Ectodermal cell (in vitro differentiated cells): ENCODE results near the gene CDC25C. TPM values are rescaled to one million over a fixed set of nuclear protein-coding genes. Genes with fewer than 3 reads are reported as not detected.
A peak's percentile ranks its signal among the peaks of the same experiment; 100 is the strongest.

Experiments
- H3K27ac ChIP-seq: 2 replicates; pipeline ENCODE4 v1.7.0; 2013; ENCODE audit warnings: mild to moderate bottlenecking, low read depth, low read length; ENCODE audit not compliant: insufficient read depth, poor library complexity, severe bottlenecking
- H3K27me3 ChIP-seq: 2 replicates; pipeline ENCODE4 v1.7.0; 2013; ENCODE audit warnings: mild to moderate bottlenecking, low read length; ENCODE audit not compliant: insufficient read depth, control insufficient read depth, poor library complexity, severe bottlenecking
- H3K36me3 ChIP-seq: one replicate; pipeline ENCODE4 v1.7.0; 2013; ENCODE audit warnings: low read length; ENCODE audit not compliant: control insufficient read depth, insufficient read depth
- H3K4me1 ChIP-seq: one replicate; pipeline ENCODE4 v1.7.0; 2013; ENCODE audit warnings: low read length; ENCODE audit not compliant: control insufficient read depth, insufficient read depth
- H3K4me3 ChIP-seq: 2 replicates; pipeline ENCODE4 v1.7.0; 2013; ENCODE audit warnings: low read depth, low read length, control low read depth; ENCODE audit not compliant: insufficient read depth
- H3K9me3 ChIP-seq: 2 replicates; pipeline ENCODE4 v1.7.0; 2013; ENCODE audit warnings: mild to moderate bottlenecking, low read length, moderate library complexity; ENCODE audit not compliant: control insufficient read depth
- WGBS, 2 experiments: methylation state at CpG; one replicate each; pipeline ENCODE4 v1.1.7; 2013; ENCODE audit warnings: missing lambda C conversion rate in 2 of 2; 5-methylcytosine and 5-hydroxymethylcytosine counted together
- polyA plus RNA-seq, 4 experiments: library from polyadenylated mRNA; stranded (reverse); fragments of 50-300 nt; gene quantifications; one replicate each; pipeline ENCODE4 v1.2.3, GENCODE V29; 2013

Gene CDC25C
- polyA plus RNA-seq (2013, experiment 1 of 4) = 25.1 TPM
- 22.5 TPM for polyA plus RNA-seq (2013, experiment 2 of 4)
- polyA plus RNA-seq (2013, experiment 3 of 4) = 20.9 TPM
- polyA plus RNA-seq (2013, experiment 4 of 4) = 20.8 TPM

DNA sequence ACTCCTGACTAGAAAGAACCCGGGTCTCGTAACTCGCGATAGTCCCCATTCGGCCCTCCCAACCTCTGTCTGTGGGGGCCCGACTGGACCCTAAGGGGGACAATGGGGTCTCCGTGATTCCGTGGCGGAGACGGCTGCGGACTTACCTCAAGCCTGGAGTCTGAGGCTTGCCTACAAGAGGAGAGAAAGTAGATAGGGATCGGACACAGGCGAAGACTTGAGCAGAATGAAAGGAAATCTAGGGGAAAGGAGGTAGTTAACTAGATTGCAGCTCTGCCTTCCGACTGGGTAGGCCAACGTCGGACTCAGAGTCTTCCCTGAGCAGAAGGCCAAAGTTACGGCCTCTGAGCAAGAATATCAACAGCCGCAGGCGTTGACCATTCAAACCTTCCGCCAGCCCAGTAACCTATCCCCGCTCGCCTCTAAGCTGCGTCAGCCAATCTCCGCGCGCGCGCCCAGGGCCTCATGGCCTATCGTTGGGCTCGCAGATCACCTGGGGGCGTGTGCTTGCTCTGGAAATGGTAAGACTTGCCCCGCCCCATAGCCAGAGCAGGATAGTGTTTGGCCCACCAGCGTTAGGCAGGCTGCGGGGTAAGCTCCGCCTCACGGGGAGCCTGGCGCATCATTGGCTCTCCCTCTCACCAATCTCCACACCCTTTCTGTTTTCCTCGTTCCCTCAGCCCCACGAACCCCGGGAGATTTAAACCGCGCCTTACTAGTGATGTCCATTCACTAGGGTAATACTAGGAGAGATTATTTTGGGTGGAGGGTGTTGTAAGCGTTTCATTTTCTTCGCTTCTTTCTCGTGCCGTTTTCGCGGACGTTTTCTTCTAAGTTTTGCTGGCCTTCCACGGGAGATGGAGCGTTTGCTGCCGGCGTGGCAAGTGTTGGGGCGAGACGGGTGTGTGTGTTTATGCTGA lies at the start of gene CDC25C:
TSS of gene CDC25C (minus strand) at position 356 of the 920 bp plus-strand sequence. CDS start 624 bp downstream, outside the sequence.
- Histone ChIP-seq H3K4me3 (peak within 1 kb of the TSS; percentile 81), H3K36me3 (peaks cover 3% of the 10 kb centered on the region), H3K4me1 (peaks cover 7% of the 10 kb centered on the region), H3K9me3 (no peaks in the 10 kb centered on the region), H3K27me3 (no peaks in the 10 kb centered on the region), H3K27ac (no peak within 1 kb of the TSS)
- 1% methylated on average over 55 of the region's 55 CpGs for WGBS, 2 experiments

DNA sequence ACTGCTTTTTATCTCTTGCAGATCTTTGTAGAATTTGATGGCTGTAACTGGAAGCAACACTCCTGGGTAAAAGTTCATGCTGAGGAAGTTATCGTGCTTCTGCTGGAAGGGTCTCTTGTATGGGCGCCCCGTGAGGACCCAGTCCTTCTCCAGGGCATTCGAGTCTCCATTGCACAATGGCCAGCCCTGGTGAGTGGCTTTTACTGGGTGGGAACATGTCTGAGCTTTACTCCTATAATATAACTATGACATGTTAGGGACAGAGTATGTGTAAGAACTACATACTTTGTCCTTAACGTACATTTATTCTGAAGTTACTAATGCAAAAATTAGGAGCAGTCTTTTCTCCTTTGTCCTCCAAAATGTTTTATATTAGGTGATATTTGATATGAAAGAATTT lies 41.0 kb upstream of the CDC25C start:
- Histone ChIP-seq H3K9me3 (no peaks in the 10 kb centered on the region), H3K4me3 (no peak overlapping the region), H3K27me3 (no peaks in the 10 kb centered on the region), H3K4me1 (no peaks in the 10 kb centered on the region), H3K27ac (no peak overlapping the region), H3K36me3 (peaks cover 11% of the 10 kb centered on the region)
- 85 to 86% methylated on average over 4 to 5 of the region's 5 CpGs for WGBS, 2 experiments

DNA sequence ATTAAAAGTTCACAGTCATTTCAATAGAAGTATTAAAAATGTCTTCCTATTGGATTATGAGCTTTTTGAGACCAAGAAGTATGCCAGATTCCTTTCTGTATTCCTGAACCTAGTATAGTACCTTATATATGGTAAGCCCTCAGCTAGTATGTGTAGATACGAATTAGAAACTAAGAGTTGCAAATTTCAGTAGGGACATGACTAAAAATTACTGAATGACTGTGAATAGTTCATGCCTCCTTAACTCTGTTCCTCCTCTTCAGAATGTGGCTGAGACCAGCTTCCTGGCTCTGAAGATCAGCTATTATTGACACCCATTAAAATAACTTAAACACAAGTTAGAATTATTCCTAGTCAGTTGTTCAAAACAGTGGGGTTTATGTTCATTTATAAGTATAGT lies 40.6 kb upstream of the CDC25C start:
- 75 to 95% methylated on average over 1 of the region's 1 CpG for WGBS, 2 experiments
- peaks cover 7% of the 10 kb centered on the region for H3K36me3 ChIP-seq
- no peaks in the 10 kb centered on the region for H3K9me3 ChIP-seq
- no peaks in the 10 kb centered on the region for H3K4me1 ChIP-seq
- H3K27ac ChIP-seq = no peak overlapping the region
- H3K4me3 ChIP-seq = no peak overlapping the region
- no peaks in the 10 kb centered on the region for H3K27me3 ChIP-seq

DNA sequence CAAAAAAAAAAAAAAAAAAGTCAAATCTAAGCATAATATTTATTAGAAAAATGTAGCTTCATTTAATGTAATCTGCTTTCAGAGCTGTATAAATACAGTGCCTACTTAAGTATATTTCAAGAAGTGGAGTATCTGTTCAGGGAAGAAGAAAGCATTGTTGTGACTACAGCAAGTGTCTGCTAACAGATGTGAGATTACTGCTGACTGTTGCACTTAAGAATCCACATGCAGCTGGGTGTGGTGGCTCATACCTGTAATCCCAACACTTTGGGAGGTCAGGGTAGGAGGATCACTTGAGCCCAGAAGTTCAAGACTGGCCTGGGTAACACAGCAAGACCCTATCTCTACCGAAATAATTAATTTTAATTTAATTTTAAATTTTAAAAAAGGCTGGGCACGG lies 39.9 kb upstream of the CDC25C start:
- Histone ChIP-seq H3K4me1 (no peaks in the 10 kb centered on the region), H3K36me3 (no peaks in the 10 kb centered on the region), H3K27ac (no peak overlapping the region), H3K27me3 (no peaks in the 10 kb centered on the region), H3K9me3 (no peaks in the 10 kb centered on the region), H3K4me3 (no peak overlapping the region)
- WGBS, 2 experiments = 88 to 94% methylated on average over 1 to 2 of the region's 2 CpGs

DNA sequence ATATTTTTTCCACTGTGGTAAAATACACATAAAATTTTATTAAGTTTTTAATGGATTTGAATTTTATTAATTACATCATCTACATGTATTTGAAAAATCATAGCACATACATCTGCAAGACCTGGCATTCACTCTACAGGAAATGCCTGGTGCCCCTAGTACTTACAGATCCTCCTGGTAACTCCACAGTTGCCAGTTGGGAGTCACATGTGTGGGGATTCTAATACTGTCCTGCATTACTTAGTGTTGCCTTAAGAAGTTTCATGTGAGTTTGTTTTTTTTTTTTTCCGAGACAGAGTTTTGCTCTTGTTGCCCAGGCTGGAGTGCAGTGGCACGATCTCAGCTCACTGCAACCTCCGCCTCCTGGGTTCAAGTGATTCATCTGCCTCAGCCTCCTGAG lies 38.9 kb upstream of the CDC25C start:
- Histone ChIP-seq H3K9me3 (no peaks in the 10 kb centered on the region), H3K27ac (no peak overlapping the region), H3K4me3 (no peak overlapping the region), H3K27me3 (no peaks in the 10 kb centered on the region), H3K36me3 (no peaks in the 10 kb centered on the region), H3K4me1 (no peaks in the 10 kb centered on the region)
- WGBS, 2 experiments = 90 to 91% methylated on average over 3 of the region's 3 CpGs

DNA sequence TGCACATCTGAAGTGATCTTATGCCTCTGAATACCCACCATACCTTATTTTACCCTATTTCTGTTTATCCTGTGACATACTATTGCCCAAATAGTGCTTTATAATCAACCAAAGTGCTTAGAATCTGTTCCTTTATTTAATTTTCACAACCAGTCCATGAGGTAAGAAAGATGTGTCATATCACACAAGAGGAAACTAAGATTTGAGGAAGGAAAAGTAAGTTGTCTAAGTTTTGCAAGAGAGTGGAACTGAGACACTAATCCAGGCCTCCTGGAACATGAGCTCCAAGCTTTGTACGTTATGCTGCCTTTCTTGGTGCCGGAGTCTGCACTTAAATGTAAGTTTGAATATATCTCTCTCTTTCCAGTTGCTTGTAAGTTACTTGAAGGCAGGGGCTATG lies 38.1 kb upstream of the CDC25C start:
- 64 to 68% methylated on average over 2 of the region's 2 CpGs for WGBS, 2 experiments
- Histone ChIP-seq H3K27ac (no peak overlapping the region), H3K27me3 (no peaks in the 10 kb centered on the region)

DNA sequence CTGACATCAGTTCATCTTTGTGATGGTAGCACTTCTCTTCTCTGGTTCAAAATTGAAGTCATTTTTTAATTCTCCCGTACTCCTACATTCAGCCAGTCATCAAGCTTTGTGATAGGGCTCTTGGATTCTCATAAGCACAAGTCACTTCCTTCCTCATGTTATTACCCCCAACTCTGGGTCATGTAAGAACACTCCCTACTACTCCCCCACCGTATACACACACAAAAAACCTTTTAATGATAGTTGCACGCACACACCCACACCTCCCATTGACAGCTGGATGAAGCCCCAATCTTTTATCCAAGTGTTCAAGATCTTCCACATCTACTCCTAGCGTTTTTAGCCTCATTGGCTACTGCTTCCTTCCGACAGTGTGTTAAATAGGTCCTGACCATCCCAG lies 37.7 kb upstream of the CDC25C start:
- H3K4me3 ChIP-seq = no peak overlapping the region
- H3K27me3 ChIP-seq = no peaks in the 10 kb centered on the region
- H3K36me3 ChIP-seq = no peaks in the 10 kb centered on the region
- no peaks in the 10 kb centered on the region for H3K4me1 ChIP-seq
- WGBS, 2 experiments = 93 to 94% methylated on average over 5 of the region's 5 CpGs
- H3K27ac ChIP-seq = no peak overlapping the region
- H3K9me3 ChIP-seq = no peaks in the 10 kb centered on the region

More for the DNA sequence above, 38.1 kb upstream of the CDC25C start:
- Histone ChIP-seq H3K4me1 (no peaks in the 10 kb centered on the region), H3K4me3 (no peak overlapping the region), H3K9me3 (no peaks in the 10 kb centered on the region), H3K36me3 (no peaks in the 10 kb centered on the region)

DNA sequence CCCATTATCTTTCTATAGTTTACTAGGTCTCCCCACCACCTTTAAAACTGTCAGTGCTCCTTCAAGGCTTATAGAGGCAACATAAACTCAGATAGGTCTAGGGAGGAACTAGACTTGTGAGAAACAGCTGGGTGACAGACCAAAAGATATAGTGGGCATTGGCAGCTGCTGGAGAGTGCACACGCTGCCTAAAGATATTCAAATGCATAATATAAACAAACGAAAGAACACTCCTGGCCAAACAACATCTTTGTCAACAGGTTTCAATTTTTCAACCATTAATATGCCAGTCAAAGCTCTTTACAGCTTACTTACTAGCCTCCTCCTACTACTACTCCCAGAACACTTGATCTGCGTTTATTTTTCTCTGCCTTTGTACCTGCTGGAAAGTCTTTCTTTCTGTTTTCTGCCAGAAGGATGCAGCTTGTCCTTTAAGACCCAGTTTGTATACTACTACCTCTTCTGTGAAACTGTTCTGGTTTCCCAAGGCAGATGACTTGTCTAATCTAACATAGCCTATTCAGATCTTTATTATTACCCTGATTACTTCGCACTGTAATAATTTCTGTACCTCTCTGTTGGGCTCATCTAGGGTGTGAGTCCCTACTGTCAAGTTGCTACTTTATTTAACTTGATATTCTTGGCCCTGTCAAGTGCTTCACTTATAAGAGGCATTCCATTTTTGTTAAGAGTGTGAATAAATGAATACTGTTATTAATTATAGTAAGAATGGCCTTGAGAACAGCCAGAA lies 35.2 kb upstream of the CDC25C start:
- Histone ChIP-seq H3K4me3 (no peak overlapping the region), H3K9me3 (no peaks in the 10 kb centered on the region), H3K27ac (no peak overlapping the region), H3K36me3 (no peaks in the 10 kb centered on the region), H3K27me3 (no peaks in the 10 kb centered on the region), H3K4me1 (no peaks in the 10 kb centered on the region)
- 84 to 86% methylated on average over 4 of the region's 4 CpGs for WGBS, 2 experiments

DNA sequence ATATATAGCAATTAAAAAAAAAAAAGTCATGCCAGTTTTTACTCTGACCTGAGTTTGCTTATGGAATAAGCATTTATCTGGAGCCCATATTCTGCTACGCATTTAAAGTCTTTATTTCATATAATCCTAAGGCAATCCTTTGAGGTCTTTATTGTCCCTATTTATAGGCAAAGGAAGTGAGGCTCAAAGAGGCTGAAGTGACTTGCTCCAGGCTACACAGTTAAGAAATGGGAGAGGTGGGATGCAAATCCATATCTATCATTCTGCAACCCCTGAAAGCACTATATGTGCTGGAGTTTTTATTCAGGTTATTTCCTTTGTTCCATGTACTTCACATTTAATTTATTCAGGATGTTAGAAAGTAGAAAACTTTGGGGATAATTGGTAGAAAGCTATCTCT lies 33.0 kb upstream of the CDC25C start:
- Histone ChIP-seq H3K27me3 (no peaks in the 10 kb centered on the region), H3K27ac (no peak overlapping the region), H3K36me3 (no peaks in the 10 kb centered on the region), H3K4me1 (peaks cover 7% of the 10 kb centered on the region), H3K9me3 (no peaks in the 10 kb centered on the region), H3K4me3 (no peak overlapping the region)
- 92% methylated on average over 1 of the region's 1 CpG; no CpG with 5 or more reads in 1 of the 2 experiments for WGBS, 2 experiments

DNA sequence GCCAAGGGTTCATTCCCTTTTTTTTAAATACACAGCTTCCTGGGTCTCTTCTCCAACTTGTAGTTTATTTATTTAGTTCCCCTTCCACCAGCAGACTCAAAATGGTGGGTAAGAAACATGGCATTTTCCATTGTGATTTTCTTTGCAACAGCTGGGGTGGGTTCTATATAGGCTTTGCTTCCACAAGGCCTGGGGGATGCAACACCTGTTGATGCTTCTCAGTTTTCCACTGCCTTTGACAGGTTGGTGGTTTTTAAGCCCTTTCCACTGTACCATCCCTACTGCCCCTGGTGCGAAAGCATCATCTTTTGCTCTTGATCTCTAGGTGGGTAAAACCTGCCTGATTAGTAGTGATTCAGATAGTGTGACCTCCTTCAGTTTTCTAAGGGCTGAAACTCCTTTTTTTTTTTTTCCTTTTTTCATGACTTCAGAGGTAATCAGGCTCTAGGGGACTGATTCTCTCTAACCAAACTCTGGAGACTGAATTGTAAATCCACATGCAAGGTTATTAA lies 29.4 kb upstream of the CDC25C start:
- no peak overlapping the region for H3K4me3 ChIP-seq
- H3K4me1 ChIP-seq = peaks cover 7% of the 10 kb centered on the region
- H3K36me3 ChIP-seq = no peaks in the 10 kb centered on the region
- no peaks in the 10 kb centered on the region for H3K27me3 ChIP-seq
- WGBS, 2 experiments = 94 to 100% methylated on average over 1 of the region's 1 CpG
- peak overlapping the region; percentile 16 for H3K27ac ChIP-seq
- H3K9me3 ChIP-seq = no peaks in the 10 kb centered on the region
